Astrocyte (in vitro differentiated cells and primary cell): ENCODE results near the gene FUZ.

Experiments used
- CTCF ChIP-seq: IDR thresholded peaks from 2 replicates; pipeline ENCODE4 v1.5.1; 2011; ENCODE audit warnings: low read depth, mild to moderate bottlenecking, inconsistent platforms, low read length, moderate library complexity; ENCODE audit not compliant: insufficient read depth
- EZH2 ChIP-seq: IDR thresholded peaks from 2 replicates; pipeline ENCODE4 v1.6.1; 2012; ENCODE audit warnings: mild to moderate bottlenecking, low read length, inconsistent platforms; ENCODE audit not compliant: insufficient read depth

DNA sequence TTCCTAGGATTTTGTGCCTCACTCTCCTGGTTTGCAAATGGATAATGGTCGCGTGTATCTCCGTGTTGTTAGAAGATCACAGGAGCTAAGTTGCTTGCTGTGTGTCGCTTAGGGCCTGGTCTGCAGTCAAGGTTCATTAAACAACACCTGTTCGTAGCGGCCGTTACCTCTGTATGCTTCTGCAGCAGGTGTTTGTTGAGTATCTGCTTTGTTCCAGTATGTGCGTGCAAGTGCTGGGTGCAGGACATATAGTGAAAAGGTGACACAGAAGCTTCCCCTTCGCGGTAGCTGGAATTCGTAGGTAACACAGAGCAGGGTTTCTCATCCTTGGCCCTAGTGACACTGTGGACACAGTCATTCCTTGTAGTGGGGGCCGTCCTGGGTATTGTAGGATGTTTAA, 10.4 kb upstream of the FUZ start:
- no peak for TF ChIP-seq CTCF
- no peak for TF ChIP-seq EZH2
